ENCODE data around the gene TBC1D9. TPM values are rescaled to one million over a fixed set of nuclear protein-coding genes. Genes with fewer than 3 reads are reported as not detected.

The TBC1D9 gene
- total and polyA plus RNA-seq, 2 donors (not counting 1 experiment from before 2014, with no cell fraction given) = 48.9 to 235 TPM

GRCh38 chr4:140769209-140769608 lies 13.0 kb upstream of the TBC1D9 start:
- Histone ChIP-seq H3K27me3 (replicated peaks in 1 of 4; ENCODE audit: control extremely low read depth in 1 of 4, control insufficient read depth in 3 of 4, insufficient read depth in 4 of 4, low read length in 3 of 4) (no peaks in the 10 kb centered on the region), H3K4me2 (replicated peaks; ENCODE audit: low read depth, low read length, poor library complexity, severe bottlenecking) (no peak overlapping the region), H4K20me1 (ENCODE audit: control insufficient read depth, insufficient read depth, low read length, poor library complexity, severe bottlenecking) (no peaks in the 10 kb centered on the region), H3K27ac (ENCODE audit: low read length in 2 of 2) (no peak overlapping the region), H3K79me2 (ENCODE audit: control insufficient read depth, insufficient read depth, low read length) (no peaks in the 10 kb centered on the region), H3K4me3 (ENCODE audit: control extremely low read depth in 1 of 5, extremely low read depth in 1 of 5, insufficient read depth in 1 of 5, low read depth in 2 of 5, low read length in 4 of 5) (no peak overlapping the region), H3K9me3 (ENCODE audit: control extremely low read depth in 1 of 3, control insufficient read depth in 2 of 3, insufficient read depth in 1 of 3, low read length in 2 of 3) (peaks cover 0 to 4% (median 2%) of the 10 kb centered on the region in 3 donors), H2AFZ (ENCODE audit: insufficient read depth, low read depth, low read length, poor library complexity, severe bottlenecking) (no peak overlapping the region), H3K9ac (ENCODE audit: low read length) (no peak overlapping the region), H3K36me3 (replicated peaks in 1 of 2; ENCODE audit: control extremely low read depth in 1 of 2, control insufficient read depth in 1 of 2, extremely low read depth in 1 of 2, insufficient read depth in 2 of 2, low read length in 1 of 2) (no peaks in the 10 kb centered on the region), H3K4me1 (ENCODE audit: control insufficient read depth in 2 of 2, insufficient read depth in 2 of 2, low read length in 2 of 2) (peaks cover 3% of the 10 kb centered on the region in 2 donors)
- Mint-ChIP-seq H3K27ac (peak overlapping the region; percentile 59), H3K9me3 (ENCODE audit: insufficient read depth) (no peaks in the 10 kb centered on the region), H3K4me3 (peak overlapping the region; percentile 17), H3K4me1 (peaks cover 31% of the 10 kb centered on the region), H3K27me3 (no peaks in the 10 kb centered on the region)
- ChIA-PET CTCF (interaction anchor here (1.3 kb wide), 1 partner anchor 82 kb away, joined by 3 read pairs; no protein-coding TSS in a partner anchor), POLR2A (no interaction called here)
- 100% methylated on average over 1 of the region's 3 CpGs for WGBS (ENCODE audit: insufficient coverage)
- DNase-seq (no peak), ATAC-seq (ENCODE audit: low read depth) (peak; percentile 24)
- intact Hi-C loops (cut with micrococcal nuclease) = no loop called here
- TF ChIP-seq EZH2 (IDR thresholded peaks at IDR 0.05; ENCODE audit: borderline replicate concordance, insufficient read depth, low read depth, low read length, poor library complexity, severe bottlenecking) (no peak), CTCF (IDR thresholded peaks at IDR 0.05) (no peak)

GRCh38 chr4:140764785-140765392 lies 8.7 kb upstream of the TBC1D9 start:
- ChIA-PET CTCF (interaction anchor here (0.5 to 1.0 kb wide), 3 partner anchors 7 to 12 kb away, joined by 3 to 4 read pairs (median 3); no protein-coding TSS in a partner anchor), POLR2A (interaction anchor here (0.7 kb wide), 1 partner anchor 79 kb away, joined by 3 read pairs; no protein-coding TSS in a partner anchor)
- TF ChIP-seq EZH2 (IDR thresholded peaks at IDR 0.05; ENCODE audit: borderline replicate concordance, insufficient read depth, low read depth, low read length, poor library complexity, severe bottlenecking) (no peak), CTCF (IDR thresholded peaks at IDR 0.05) (no peak)
- Mint-ChIP-seq H3K27me3 (no peaks in the 10 kb centered on the region), H3K4me1 (peaks cover 40% of the 10 kb centered on the region), H3K27ac (peak overlapping the region; percentile 43), H3K4me3 (no peak overlapping the region), H3K9me3 (ENCODE audit: insufficient read depth) (no peaks in the 10 kb centered on the region)
- DNase-seq (no peak), ATAC-seq (ENCODE audit: low read depth) (no peak)
- H3K9me3 ChIP-seq (ENCODE audit: control extremely low read depth in 1 of 3, control insufficient read depth in 2 of 3, insufficient read depth in 1 of 3, low read length in 2 of 3) = peaks cover 0 to 5% (median 0%) of the 10 kb centered on the region in 3 donors
- intact Hi-C loops (cut with micrococcal nuclease) = no loop called here
- no peak overlapping the region for H3K4me3 ChIP-seq (ENCODE audit: control extremely low read depth in 1 of 5, extremely low read depth in 1 of 5, insufficient read depth in 1 of 5, low read depth in 2 of 5, low read length in 4 of 5)
- 87% methylated on average over 6 of the region's 7 CpGs for WGBS (ENCODE audit: insufficient coverage)
- no peak overlapping the region for H2AFZ ChIP-seq (ENCODE audit: insufficient read depth, low read depth, low read length, poor library complexity, severe bottlenecking)
- H3K79me2 ChIP-seq (ENCODE audit: control insufficient read depth, insufficient read depth, low read length) = no peaks in the 10 kb centered on the region
- no peaks in the 10 kb centered on the region for H3K27me3 ChIP-seq (replicated peaks in 1 of 4; ENCODE audit: control extremely low read depth in 1 of 4, control insufficient read depth in 3 of 4, insufficient read depth in 4 of 4, low read length in 3 of 4)
- H3K4me2 ChIP-seq (replicated peaks; ENCODE audit: low read depth, low read length, poor library complexity, severe bottlenecking) = no peak overlapping the region
- no peak overlapping the region for H3K9ac ChIP-seq (ENCODE audit: low read length)
- peaks cover 5 to 6% of the 10 kb centered on the region in 2 donors for H3K4me1 ChIP-seq (ENCODE audit: control insufficient read depth in 2 of 2, insufficient read depth in 2 of 2, low read length in 2 of 2)
- H4K20me1 ChIP-seq (ENCODE audit: control insufficient read depth, insufficient read depth, low read length, poor library complexity, severe bottlenecking) = no peaks in the 10 kb centered on the region
- H3K36me3 ChIP-seq (replicated peaks in 1 of 2; ENCODE audit: control extremely low read depth in 1 of 2, control insufficient read depth in 1 of 2, extremely low read depth in 1 of 2, insufficient read depth in 2 of 2, low read length in 1 of 2) = no peaks in the 10 kb centered on the region
- H3K27ac ChIP-seq (ENCODE audit: low read length in 2 of 2) = no peak overlapping the region

Data from B cell (primary cell).